Stomach smooth muscle (tissue), 2 donors: ENCODE results near the gene NMB.

Experiments used
- H3K27ac ChIP-seq: one replicate; pipeline ENCODE4 v1.7.0; 2013; ENCODE audit warnings: mild to moderate bottlenecking, low read length, inconsistent platforms
- H3K27me3 ChIP-seq, 2 donors: one replicate each; pipeline ENCODE4 v1.7.0; 2013; ENCODE audit warnings: low read length in 2 of 2; ENCODE audit not compliant: insufficient read depth in 2 of 2, control insufficient read depth in 1 of 2
- H3K36me3 ChIP-seq, 2 donors: one replicate each; pipeline ENCODE4 v1.7.0; 2013; ENCODE audit warnings: low read length in 2 of 2; ENCODE audit not compliant: control insufficient read depth in 2 of 2, insufficient read depth in 2 of 2
- H3K4me1 ChIP-seq: one replicate; pipeline ENCODE4 v1.7.0; 2013; ENCODE audit warnings: low read length; ENCODE audit not compliant: control insufficient read depth, insufficient read depth
- H3K4me3 ChIP-seq, 2 donors: one replicate each; pipeline ENCODE4 v1.7.0; 2013; ENCODE audit warnings: low read length in 2 of 2
- H3K9ac ChIP-seq, 2 donors: one replicate each; pipeline ENCODE4 v1.7.0; 2013; ENCODE audit warnings: low read length in 2 of 2, mild to moderate bottlenecking in 1 of 2
- H3K9me3 ChIP-seq, 2 donors: one replicate each; pipeline ENCODE4 v1.7.0; 2013; ENCODE audit warnings: low read length in 2 of 2; ENCODE audit not compliant: control insufficient read depth in 2 of 2
- donor health status: healthy.
- donor health status: Pancreatic carcinoma.

The NMB gene

GRCh38 chr15:84684092-84684491, 26.1 kb upstream of the NMB start:
- no peaks in the 10 kb centered on the region for H3K27me3 ChIP-seq

GRCh38 chr15:84681831-84682230, 23.8 kb upstream of the NMB start:
- Histone ChIP-seq H3K27ac (no peak overlapping the region), H3K9ac (no peak overlapping the region), H3K27me3 (no peaks in the 10 kb centered on the region), H3K4me3 (no peak overlapping the region), H3K9me3 (no peaks in the 10 kb centered on the region), H3K4me1 (no peaks in the 10 kb centered on the region), H3K36me3 (peaks cover 10 to 14% of the 10 kb centered on the region in 2 donors)

More at GRCh38 chr15:84684092-84684491, 26.1 kb upstream of the NMB start:
- no peak overlapping the region for H3K9ac ChIP-seq
- H3K27ac ChIP-seq = no peak overlapping the region
- H3K36me3 ChIP-seq = peaks cover 13 to 16% of the 10 kb centered on the region in 2 donors
- no peaks in the 10 kb centered on the region for H3K9me3 ChIP-seq
- no peak overlapping the region for H3K4me3 ChIP-seq
- H3K4me1 ChIP-seq = no peaks in the 10 kb centered on the region

- Histone ChIP-seq H3K9me3 (no peaks in the 10 kb centered on the region), H3K9ac (no peak overlapping the region), H3K4me1 (no peaks in the 10 kb centered on the region), H3K27ac (no peak overlapping the region), H3K27me3 (no peaks in the 10 kb centered on the region), H3K36me3 (peaks cover 19 to 24% of the 10 kb centered on the region in 2 donors), H3K4me3 (no peak overlapping the region)
Observed at GRCh38 chr15:84671211-84671610, 13.2 kb upstream of the NMB start.

GRCh38 chr15:84669726-84670125, 11.7 kb upstream of the NMB start:
- no peaks in the 10 kb centered on the region for H3K27me3 ChIP-seq
- H3K4me3 ChIP-seq = no peak overlapping the region
- peaks cover 29 to 31% of the 10 kb centered on the region in 2 donors for H3K36me3 ChIP-seq
- H3K9me3 ChIP-seq = no peaks in the 10 kb centered on the region
- no peak overlapping the region for H3K27ac ChIP-seq
- H3K9ac ChIP-seq = no peak overlapping the region
- no peaks in the 10 kb centered on the region for H3K4me1 ChIP-seq

- Histone ChIP-seq H3K9ac (no peak overlapping the region), H3K4me1 (no peaks in the 10 kb centered on the region), H3K4me3 (no peak overlapping the region), H3K27ac (no peak overlapping the region), H3K36me3 (peaks cover 29 to 31% of the 10 kb centered on the region in 2 donors), H3K27me3 (no peaks in the 10 kb centered on the region), H3K9me3 (no peaks in the 10 kb centered on the region)
Observed at GRCh38 chr15:84668221-84668982, 10.4 kb upstream of the NMB start.

- Histone ChIP-seq H3K4me3 (no peak overlapping the region), H3K36me3 (peaks cover 29 to 31% of the 10 kb centered on the region in 2 donors), H3K27ac (no peak overlapping the region), H3K9me3 (no peaks in the 10 kb centered on the region), H3K9ac (no peak overlapping the region), H3K4me1 (no peaks in the 10 kb centered on the region), H3K27me3 (no peaks in the 10 kb centered on the region)
Observed at GRCh38 chr15:84666373-84666772, 8.4 kb upstream of the NMB start.

GRCh38 chr15:84661001-84661400, 3.0 kb upstream of the NMB start:
- Histone ChIP-seq H3K36me3 (peaks cover 7 to 9% of the 10 kb centered on the region in 2 donors), H3K27ac (no peak overlapping the region), H3K9ac (no peak overlapping the region), H3K4me3 (no peak overlapping the region), H3K27me3 (no peaks in the 10 kb centered on the region), H3K4me1 (peaks cover 13% of the 10 kb centered on the region), H3K9me3 (no peaks in the 10 kb centered on the region)

GRCh38 chr15:84659904-84660781, 2.1 kb upstream of the NMB start:
- Histone ChIP-seq H3K4me3 (no peak overlapping the region), H3K27ac (no peak overlapping the region), H3K27me3 (no peaks in the 10 kb centered on the region), H3K36me3 (peaks cover 0 to 4% of the 10 kb centered on the region in 2 donors), H3K4me1 (peaks cover 15% of the 10 kb centered on the region), H3K9me3 (no peaks in the 10 kb centered on the region), H3K9ac (no peak overlapping the region)

- H3K27ac ChIP-seq = peak overlapping the region; percentile 74
- H3K36me3 ChIP-seq = no peaks in the 10 kb centered on the region
- H3K9me3 ChIP-seq = no peaks in the 10 kb centered on the region
- H3K9ac ChIP-seq = peak overlapping the region; percentile 74 to 75
- H3K4me1 ChIP-seq = peaks cover 23% of the 10 kb centered on the region
- no peaks in the 10 kb centered on the region for H3K27me3 ChIP-seq
- H3K4me3 ChIP-seq = peak overlapping the region; percentile 44 to 78
Observed at GRCh38 chr15:84658788-84659411, 901 bp upstream of the NMB start.

GRCh38 chr15:84657748-84658079, 285 bp downstream of the NMB start:
- H3K9me3 ChIP-seq = no peaks in the 10 kb centered on the region
- H3K4me3 ChIP-seq = peak overlapping the region; percentile 65 to 78
- peak overlapping the region; percentile 74 for H3K9ac ChIP-seq
- H3K27me3 ChIP-seq = no peaks in the 10 kb centered on the region
- peaks cover 33% of the 10 kb centered on the region for H3K4me1 ChIP-seq
- H3K27ac ChIP-seq = peak overlapping the region; percentile 74
- no peaks in the 10 kb centered on the region for H3K36me3 ChIP-seq
